Activated T-cell treated with anti-CD3 and anti-CD28 coated beads, Interleukin-2, amount 50 U/mL, for 4 hours (primary cell): ENCODE data around the gene R3HDML. TPM values are rescaled to one million over a fixed set of nuclear protein-coding genes. Genes with fewer than 3 reads are reported as not detected.
A peak's percentile ranks its signal among the peaks of the same experiment; 100 is the strongest.
"Not testable (repeated sequence)": the region's sequence is repeated elsewhere in the genome, so short reads cannot be mapped to it uniquely, and the experiment has no call there.

ENCODE experiments used
- ATAC-seq, 2 donors: fragments of 200-7000 bp; cut with Tn5 transposase; one replicate each; pipeline ENCODE4 v1.10.0; 2021
- DNase-seq: peaks from one replicate; pipeline ENCODE4 v3.0.0-alpha.2; 2020
- H3K27me3 Mint-ChIP-seq: one replicate; pipeline ENCODE4 v1.8.0; 2021; ENCODE audit warnings: low read depth, mixed read lengths
- H3K36me3 Mint-ChIP-seq: one replicate; pipeline ENCODE4 v1.8.0; 2022; ENCODE audit warnings: mixed read lengths; ENCODE audit not compliant: insufficient read depth
- H3K4me1 Mint-ChIP-seq: one replicate; pipeline ENCODE4 v1.8.0; 2021; ENCODE audit warnings: low read depth, mixed read lengths
- H3K4me3 Mint-ChIP-seq: one replicate; pipeline ENCODE4 v1.8.0; 2021; ENCODE audit warnings: mild to moderate bottlenecking, moderate library complexity, mixed read lengths
- H3K9me3 Mint-ChIP-seq: one replicate; pipeline ENCODE4 v1.8.0; 2021; ENCODE audit warnings: mixed read lengths
- total RNA-seq, 3 donors: library from RNA; stranded (reverse); gene quantifications; one replicate each; pipeline ENCODE4 v1.2.1, GENCODE V29; 2021

Gene R3HDML
- total RNA-seq, 3 donors from 2014 or later: not detected

- H3K4me3 Mint-ChIP-seq: peak within 1 kb of the TSS; percentile 85
- DNase-seq (peak; percentile 98), ATAC-seq (peak; percentile 96)
Measured at GRCh38 chr20:44310664-44311639, 25.9 kb upstream of the R3HDML start, which contains the start of gene FITM2. TSS of gene FITM2 (minus strand) at chr20:44311202. CDS start at chr20:44311148, 54 bp downstream.

GRCh38 chr20:44314870-44315269 is 22.0 kb upstream of the R3HDML start:
- H3K27me3 Mint-ChIP-seq: peaks cover 5% of the 10 kb centered on the region
- H3K9me3 Mint-ChIP-seq: no peaks in the 10 kb centered on the region
- no peak for ATAC-seq

More at GRCh38 chr20:44310664-44311639, 25.9 kb upstream of the R3HDML start, which contains the start of gene FITM2:
- peaks cover 22% of the 10 kb centered on the region for H3K4me1 Mint-ChIP-seq
- no peaks in the 10 kb centered on the region for H3K9me3 Mint-ChIP-seq
- no peaks in the 10 kb centered on the region for H3K27me3 Mint-ChIP-seq
- H3K36me3 Mint-ChIP-seq: peaks cover 7% of the 10 kb centered on the region

GRCh38 chr20:44319839-44320422 is 16.9 kb upstream of the R3HDML start:
- no peaks in the 10 kb centered on the region for H3K36me3 Mint-ChIP-seq

More at GRCh38 chr20:44314870-44315269, 22.0 kb upstream of the R3HDML start:
- Mint-ChIP-seq H3K36me3 (no peaks in the 10 kb centered on the region), H3K4me1 (peaks cover 10% of the 10 kb centered on the region), H3K4me3 (no peak overlapping the region)
- no peak for DNase-seq

GRCh38 chr20:44324343-44324742 is 12.5 kb upstream of the R3HDML start:
- H3K4me1 Mint-ChIP-seq: no peaks in the 10 kb centered on the region
- no peak for ATAC-seq
- no peak for DNase-seq
- H3K9me3 Mint-ChIP-seq: no peaks in the 10 kb centered on the region
- peaks cover 9% of the 10 kb centered on the region for H3K27me3 Mint-ChIP-seq
- no peaks in the 10 kb centered on the region for H3K36me3 Mint-ChIP-seq
- H3K4me3 Mint-ChIP-seq: no peak overlapping the region

More at GRCh38 chr20:44319839-44320422, 16.9 kb upstream of the R3HDML start:
- no peak for ATAC-seq
- no peak overlapping the region for H3K4me3 Mint-ChIP-seq
- DNase-seq: no peak
- no peaks in the 10 kb centered on the region for H3K9me3 Mint-ChIP-seq
- H3K27me3 Mint-ChIP-seq: peaks cover 10% of the 10 kb centered on the region
- H3K4me1 Mint-ChIP-seq: no peaks in the 10 kb centered on the region

- peak; percentile 73 to 78 for ATAC-seq
- peak; percentile 39 for DNase-seq
- Mint-ChIP-seq H3K4me3 (peak overlapping the region; percentile 40), H3K36me3 (no peaks in the 10 kb centered on the region), H3K9me3 (no peaks in the 10 kb centered on the region), H3K27me3 (peaks cover 13% of the 10 kb centered on the region), H3K4me1 (no peaks in the 10 kb centered on the region)
Measured at GRCh38 chr20:44326391-44327159, 10.3 kb upstream of the R3HDML start.

GRCh38 chr20:44327748-44328147 is 9.1 kb upstream of the R3HDML start:
- not testable (repeated sequence) for H3K4me3 Mint-ChIP-seq, ATAC-seq, H3K9me3 Mint-ChIP-seq, H3K4me1 Mint-ChIP-seq, DNase-seq, H3K36me3 Mint-ChIP-seq
- peaks cover 14% of the 10 kb centered on the region for H3K27me3 Mint-ChIP-seq

- peaks cover 14% of the 10 kb centered on the region for H3K27me3 Mint-ChIP-seq
Measured at GRCh38 chr20:44328428-44328827, 8.4 kb upstream of the R3HDML start.

GRCh38 chr20:44331201-44331600 is 5.6 kb upstream of the R3HDML start:
- Mint-ChIP-seq H3K27me3 (peaks cover 13% of the 10 kb centered on the region), H3K9me3 (no peaks in the 10 kb centered on the region), H3K4me1 (no peaks in the 10 kb centered on the region), H3K4me3 (no peak overlapping the region), H3K36me3 (no peaks in the 10 kb centered on the region)
- DNase-seq: no peak
- ATAC-seq: no peak

More at GRCh38 chr20:44328428-44328827, 8.4 kb upstream of the R3HDML start:
- Mint-ChIP-seq H3K4me1 (no peaks in the 10 kb centered on the region), H3K4me3 (no peak overlapping the region), H3K9me3 (no peaks in the 10 kb centered on the region), H3K36me3 (no peaks in the 10 kb centered on the region)
- ATAC-seq (no peak), DNase-seq (no peak)

GRCh38 chr20:44334306-44334705 is 2.5 kb upstream of the R3HDML start:
- peaks cover 15% of the 10 kb centered on the region for H3K27me3 Mint-ChIP-seq
- DNase-seq: no peak
- no peaks in the 10 kb centered on the region for H3K9me3 Mint-ChIP-seq
- H3K36me3 Mint-ChIP-seq: no peaks in the 10 kb centered on the region
- ATAC-seq: no peak
- no peak overlapping the region for H3K4me3 Mint-ChIP-seq
- H3K4me1 Mint-ChIP-seq: no peaks in the 10 kb centered on the region

- no peak for ATAC-seq
- Mint-ChIP-seq H3K4me1 (no peaks in the 10 kb centered on the region), H3K36me3 (no peaks in the 10 kb centered on the region), H3K27me3 (peaks cover 15% of the 10 kb centered on the region), H3K9me3 (no peaks in the 10 kb centered on the region), H3K4me3 (no peak overlapping the region)
- no peak for DNase-seq
Measured at GRCh38 chr20:44334709-44335108, 2.1 kb upstream of the R3HDML start.

GRCh38 chr20:44335675-44336074 is 1.2 kb upstream of the R3HDML start:
- no peaks in the 10 kb centered on the region for H3K9me3 Mint-ChIP-seq
- no peak for ATAC-seq
- DNase-seq: no peak
- H3K4me1 Mint-ChIP-seq: no peaks in the 10 kb centered on the region
- no peaks in the 10 kb centered on the region for H3K36me3 Mint-ChIP-seq
- H3K4me3 Mint-ChIP-seq: no peak overlapping the region
- peaks cover 15% of the 10 kb centered on the region for H3K27me3 Mint-ChIP-seq

GRCh38 chr20:44336086-44336485 is 757 bp upstream of the R3HDML start:
- DNase-seq: no peak
- ATAC-seq: no peak
- Mint-ChIP-seq H3K27me3 (peaks cover 15% of the 10 kb centered on the region), H3K9me3 (no peaks in the 10 kb centered on the region), H3K4me1 (no peaks in the 10 kb centered on the region), H3K36me3 (no peaks in the 10 kb centered on the region), H3K4me3 (no peak overlapping the region)

GRCh38 chr20:44342248-44342647 is 5.4 kb downstream of the R3HDML start:
- DNase-seq (no peak), ATAC-seq (no peak)
- peaks cover 5% of the 10 kb centered on the region for H3K27me3 Mint-ChIP-seq
- H3K36me3 Mint-ChIP-seq: no peaks in the 10 kb centered on the region
- H3K4me1 Mint-ChIP-seq: no peaks in the 10 kb centered on the region
- no peaks in the 10 kb centered on the region for H3K9me3 Mint-ChIP-seq
- no peak overlapping the region for H3K4me3 Mint-ChIP-seq

GRCh38 chr20:44343162-44343675 is 6.4 kb downstream of the R3HDML start:
- H3K4me3 Mint-ChIP-seq: no peak overlapping the region
- DNase-seq: no peak
- no peaks in the 10 kb centered on the region for H3K4me1 Mint-ChIP-seq
- ATAC-seq: no peak
- H3K9me3 Mint-ChIP-seq: no peaks in the 10 kb centered on the region
- no peaks in the 10 kb centered on the region for H3K36me3 Mint-ChIP-seq
- H3K27me3 Mint-ChIP-seq: peaks cover 3% of the 10 kb centered on the region
